GM21737 (cell line): ENCODE data around the gene ANKRD33B.
"Not testable (repeated sequence)": the region's sequence is repeated elsewhere in the genome, so short reads cannot be mapped to it uniquely, and the experiment has no call there.

Experiments used
- ATAC-seq: cut with Tn5 transposase; IDR thresholded peaks from one replicate; pipeline ENCODE4 v1.9.1; 2021; ENCODE audit warnings: mild to moderate bottlenecking, moderate library complexity; ENCODE audit not compliant: unreplicated experiment

ANKRD33B gene

GRCh38 chr5:10536931-10537579 is 26.8 kb upstream of the ANKRD33B start:
- ATAC-seq: no peak

GRCh38 chr5:10537624-10538023 is 26.2 kb upstream of the ANKRD33B start:
- no peak for ATAC-seq

- ATAC-seq: no peak
These were observed 25.6 kb upstream of the ANKRD33B start for GRCh38 chr5:10538103-10538788.

- no peak for ATAC-seq
These were observed 24.8 kb upstream of the ANKRD33B start for GRCh38 chr5:10538789-10539686.

- ATAC-seq: no peak
These were observed 24.2 kb upstream of the ANKRD33B start for GRCh38 chr5:10539687-10539998.

- ATAC-seq: no peak
These were observed 23.8 kb upstream of the ANKRD33B start for GRCh38 chr5:10540036-10540544.

GRCh38 chr5:10540951-10541646 is 22.8 kb upstream of the ANKRD33B start:
- no peak for ATAC-seq

- no peak for ATAC-seq
These were observed 21.8 kb upstream of the ANKRD33B start for GRCh38 chr5:10542055-10542550.

- ATAC-seq: no peak
These were observed 20.3 kb upstream of the ANKRD33B start for GRCh38 chr5:10543585-10544040.

GRCh38 chr5:10545084-10545483 is 18.8 kb upstream of the ANKRD33B start:
- no peak for ATAC-seq

- no peak for ATAC-seq
These were observed 17.7 kb upstream of the ANKRD33B start for GRCh38 chr5:10546186-10546585.

- no peak for ATAC-seq
These were observed 15.3 kb upstream of the ANKRD33B start for GRCh38 chr5:10548418-10549122.

- ATAC-seq: not testable (repeated sequence)
These were observed 14.8 kb upstream of the ANKRD33B start for GRCh38 chr5:10549123-10549514.

GRCh38 chr5:10550222-10550995 is 13.5 kb upstream of the ANKRD33B start:
- ATAC-seq: no peak

- no peak for ATAC-seq
These were observed 12.1 kb upstream of the ANKRD33B start for GRCh38 chr5:10551782-10552138.

- ATAC-seq: peak; percentile 61
These were observed 11.4 kb upstream of the ANKRD33B start for GRCh38 chr5:10552183-10553143.

GRCh38 chr5:10553476-10553875 is 10.4 kb upstream of the ANKRD33B start:
- ATAC-seq: no peak

- no peak for ATAC-seq
These were observed 8.6 kb upstream of the ANKRD33B start for GRCh38 chr5:10555277-10555684.
